Stimulated activated CD4-positive, alpha-beta T cell treated with anti-CD3 and anti-CD28 coated beads, Interleukin-4, amount 100 ng/mL, for 4 hours (primary cell): ENCODE measurements around the gene PTGR3.

ENCODE experiments used
- DNase-seq, 2 experiments: peaks; one replicate each; pipeline ENCODE4 v3.0.0-alpha.2; 2020

PTGR3 gene

GRCh38 chr18:75231053-75231406 is 22.1 kb upstream of the PTGR3 start:
- DNase-seq: no peak

DNA sequence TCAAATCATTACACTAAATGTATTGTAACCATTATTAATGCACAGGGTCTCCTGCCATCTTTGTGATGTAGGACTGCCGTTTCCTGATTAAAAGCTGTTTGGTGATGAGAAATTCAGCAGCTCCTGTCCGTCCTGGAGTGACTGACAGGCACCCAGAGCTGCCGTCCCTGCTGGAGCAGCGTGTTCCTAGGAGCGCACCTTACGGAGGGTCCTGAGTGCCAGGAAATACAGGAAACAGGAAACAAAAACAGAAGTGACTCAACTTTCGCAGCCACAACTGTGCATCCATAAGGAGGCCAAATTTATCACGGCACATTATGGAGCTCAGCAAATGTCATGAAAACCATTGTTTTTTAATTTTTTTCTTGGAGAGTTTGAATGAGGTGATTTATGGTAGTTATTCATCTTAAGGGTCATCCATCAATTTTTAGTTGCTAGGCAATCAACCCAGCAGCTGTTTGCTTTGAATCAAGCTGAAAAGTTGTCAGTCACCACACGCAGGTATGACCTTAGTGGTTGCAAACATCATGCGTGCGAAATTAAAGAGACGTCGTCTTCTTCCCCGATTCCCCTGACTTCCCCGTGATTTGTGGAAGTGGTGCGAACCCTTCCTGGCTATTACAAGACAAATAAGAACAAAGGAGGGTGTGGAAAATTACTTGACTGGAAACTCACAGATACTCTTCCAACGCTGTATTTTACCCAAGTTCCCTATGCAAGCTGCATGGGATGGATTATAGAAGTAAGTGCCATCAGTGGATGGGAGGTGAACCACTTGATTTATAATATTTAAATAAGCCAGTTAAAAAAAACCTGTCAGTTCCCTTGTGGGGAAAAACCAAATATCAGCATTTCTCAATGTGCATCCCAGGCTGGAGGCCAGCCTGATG is 21.5 kb upstream of the PTGR3 start:
- no peak for DNase-seq

DNA sequence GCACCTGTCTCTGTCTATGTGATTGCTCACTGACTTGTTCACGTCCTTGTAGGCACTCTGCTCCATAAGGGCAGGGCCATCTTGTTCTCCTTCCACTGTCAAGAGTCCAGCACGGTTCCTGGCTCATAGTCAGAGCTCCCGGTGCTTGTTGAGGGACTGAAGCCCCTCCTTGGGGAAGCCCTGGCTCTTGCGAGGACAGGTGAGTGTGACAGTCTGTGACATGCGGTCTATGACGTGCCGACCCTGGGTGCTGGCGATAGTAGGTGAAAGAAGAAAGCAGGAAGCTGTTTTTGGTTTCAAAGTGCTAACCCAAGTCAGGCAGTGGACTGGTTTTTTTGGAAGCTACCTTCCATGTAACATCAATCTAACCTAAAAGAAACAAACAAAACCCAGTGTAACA is 20.5 kb upstream of the PTGR3 start:
- DNase-seq: no peak

DNA sequence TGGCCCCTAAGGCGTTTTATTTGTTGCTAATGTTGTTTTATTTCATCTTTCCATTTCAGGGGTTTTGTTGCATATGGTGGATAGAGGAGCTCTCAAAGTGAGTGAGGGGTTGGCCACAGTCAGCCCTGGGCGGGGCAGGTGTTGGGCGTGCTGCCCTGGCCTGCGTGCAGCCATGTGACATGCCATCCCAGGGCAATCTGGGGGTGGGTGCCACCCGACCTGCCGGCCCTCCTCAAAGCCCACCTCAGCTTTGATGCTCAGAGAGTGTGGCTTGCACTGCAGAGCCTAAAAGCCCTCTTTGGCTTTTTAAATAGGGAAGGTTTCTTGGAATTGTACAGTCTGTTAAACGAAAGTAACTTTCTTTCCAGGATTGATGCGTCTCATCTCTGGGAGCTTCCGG is 20.0 kb upstream of the PTGR3 start:
- no peak for DNase-seq

DNA sequence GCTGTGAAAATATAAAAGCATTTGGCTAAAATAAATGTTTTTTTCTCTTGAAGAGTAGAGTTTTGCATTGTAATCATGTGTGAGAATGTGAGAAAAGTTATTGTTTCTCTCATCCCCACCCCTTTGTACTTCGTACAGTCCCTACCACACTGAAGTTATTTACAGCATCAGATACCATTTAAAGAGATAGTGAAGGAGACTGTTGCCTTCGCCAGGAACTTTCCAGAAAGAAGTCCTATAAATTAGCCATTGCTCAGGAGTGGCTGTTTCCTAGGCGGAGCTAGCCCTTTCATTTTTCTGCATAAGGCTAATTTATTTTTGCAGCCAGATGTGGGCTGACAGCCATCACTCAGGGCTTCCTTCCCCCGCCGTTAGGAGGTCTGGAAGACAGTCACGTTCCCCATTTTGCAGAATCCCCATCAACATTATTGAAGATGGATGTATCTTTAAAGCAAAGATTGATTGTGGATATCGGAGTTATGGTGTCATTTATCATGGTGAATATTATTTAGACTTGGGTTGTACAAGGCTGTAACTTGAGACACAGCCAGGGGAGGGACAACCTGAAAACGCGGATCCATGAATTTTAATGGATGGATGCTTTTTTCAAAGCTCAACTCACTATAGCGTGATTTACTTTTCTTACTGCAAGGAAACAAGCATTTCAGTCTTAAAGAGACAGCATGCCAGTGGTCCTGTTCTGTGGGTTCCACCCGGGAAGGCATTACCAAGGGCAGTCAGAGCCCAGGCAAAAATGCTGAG is 18.8 kb upstream of the PTGR3 start:
- no peak for DNase-seq

GRCh38 chr18:75226956-75227316 is 18.0 kb upstream of the PTGR3 start:
- DNase-seq: no peak

- DNase-seq: no peak
Measured at GRCh38 chr18:75226286-75226955, 17.5 kb upstream of the PTGR3 start.

GRCh38 chr18:75223687-75224347 is 14.9 kb upstream of the PTGR3 start:
- no peak for DNase-seq

DNA sequence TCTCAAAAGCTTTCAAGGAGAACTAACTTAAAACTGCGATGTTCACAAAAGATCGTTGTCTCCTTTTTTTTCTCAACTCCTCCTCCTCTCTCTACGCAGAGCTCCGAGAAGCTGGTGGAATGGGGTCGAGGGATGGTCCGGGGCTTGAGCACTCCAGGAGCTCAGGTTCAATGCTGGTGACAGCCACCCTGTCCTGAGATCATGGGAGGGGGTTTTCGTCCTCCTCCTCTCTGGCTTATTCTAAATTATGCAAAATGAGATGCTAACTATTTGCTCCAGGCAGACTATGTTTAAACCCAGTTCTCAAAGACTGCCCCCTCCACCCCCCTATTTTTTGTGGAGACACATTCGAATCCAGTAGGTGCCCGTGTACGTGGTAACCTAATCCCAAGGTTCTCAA is 13.5 kb upstream of the PTGR3 start:
- DNase-seq: no peak

DNA sequence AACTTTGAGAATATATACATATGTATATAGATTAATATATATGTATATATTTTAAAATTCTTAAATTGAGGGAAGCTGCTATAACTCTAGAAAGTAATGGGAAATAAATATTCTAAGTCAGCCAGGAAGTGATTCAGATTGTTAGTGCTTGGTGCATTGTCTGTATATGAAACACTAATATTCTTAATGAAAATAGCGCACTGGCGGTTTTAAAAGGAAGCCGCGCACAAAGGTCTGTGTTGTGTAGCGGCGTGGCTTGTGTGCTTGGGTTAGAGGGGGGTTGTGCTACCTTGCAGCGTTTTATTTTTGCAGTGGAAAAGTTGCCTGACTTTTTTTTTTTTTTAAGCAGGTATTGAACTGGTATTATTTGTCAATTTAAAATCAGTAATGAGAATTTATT is 13.0 kb upstream of the PTGR3 start:
- no peak for DNase-seq

DNA sequence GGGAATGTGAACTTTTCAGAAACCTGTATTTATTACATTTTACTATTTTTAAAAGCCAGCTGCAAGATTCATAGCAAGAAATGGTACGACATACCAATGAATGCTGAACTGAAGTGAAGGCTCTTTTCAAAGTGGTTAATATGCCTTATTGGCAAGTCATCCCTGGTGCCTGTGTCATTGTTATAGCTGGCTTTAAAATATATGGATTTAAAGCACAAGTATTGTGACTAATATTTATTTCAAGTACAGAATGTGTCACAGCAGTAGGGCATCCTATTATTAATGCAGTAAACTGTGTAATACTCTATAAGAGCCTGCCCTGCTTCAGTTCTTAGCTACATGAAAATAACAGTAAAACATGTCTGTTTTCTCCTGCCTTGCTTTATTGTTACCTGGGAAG is 12.5 kb upstream of the PTGR3 start:
- no peak for DNase-seq

- no peak for DNase-seq
Measured at GRCh38 chr18:75220551-75221355, 11.8 kb upstream of the PTGR3 start.

DNA sequence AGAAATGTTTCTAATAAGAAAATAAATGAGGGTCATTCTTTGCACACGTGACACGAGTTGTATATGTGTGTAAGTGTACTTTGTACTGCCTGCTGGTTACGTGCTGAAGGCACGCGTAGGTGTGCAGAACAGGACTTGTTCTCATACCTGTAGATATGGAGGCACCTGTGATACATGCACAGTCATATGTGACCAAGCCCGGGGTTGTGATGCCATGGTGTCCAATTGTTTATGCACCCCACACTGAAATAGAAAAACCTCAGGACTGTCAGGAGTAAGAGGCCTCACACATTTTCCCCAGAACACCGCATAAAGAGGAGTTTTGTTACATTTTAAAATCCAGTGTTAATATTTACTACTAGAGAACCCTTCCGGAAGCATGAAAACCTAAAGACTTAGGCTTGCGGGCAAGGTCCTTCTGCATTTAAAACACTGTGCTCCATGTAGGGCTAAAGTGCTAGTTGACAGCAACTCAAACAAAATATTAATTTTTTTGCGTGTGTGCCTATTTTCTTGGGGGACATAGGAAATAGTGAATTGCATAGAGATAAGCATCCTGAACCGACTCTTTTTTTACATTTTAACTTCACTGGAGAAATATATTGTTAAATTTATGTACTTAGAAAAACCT is 10.9 kb upstream of the PTGR3 start:
- DNase-seq: no peak

- no peak for DNase-seq
Measured at GRCh38 chr18:75218065-75218923, 9.4 kb upstream of the PTGR3 start.

- no peak for DNase-seq
Measured at GRCh38 chr18:75216911-75217689, 8.2 kb upstream of the PTGR3 start.

GRCh38 chr18:75216212-75216910 is 7.4 kb upstream of the PTGR3 start:
- DNase-seq: no peak

DNA sequence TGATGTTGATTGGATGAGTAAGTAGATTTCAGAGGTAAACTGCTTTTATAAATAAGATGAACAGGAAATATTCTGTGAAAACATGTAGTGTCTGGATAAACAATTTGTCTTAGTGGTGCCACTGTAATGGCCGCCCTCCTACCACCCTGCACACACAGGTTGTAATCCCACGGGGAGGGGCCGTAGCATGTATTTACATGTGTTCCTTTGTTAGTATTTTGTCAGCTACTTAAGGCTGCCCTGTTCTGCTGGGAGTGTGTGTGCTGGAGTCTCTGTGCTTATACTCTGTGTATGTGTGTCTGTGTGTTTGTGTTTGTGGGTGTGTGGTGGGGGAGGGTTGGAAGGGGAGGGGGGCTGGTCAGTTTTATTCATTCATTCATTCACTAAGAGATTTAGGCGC is 6.7 kb upstream of the PTGR3 start:
- DNase-seq: no peak

GRCh38 chr18:75214766-75215510 is 6.0 kb upstream of the PTGR3 start:
- DNase-seq: no peak

DNA sequence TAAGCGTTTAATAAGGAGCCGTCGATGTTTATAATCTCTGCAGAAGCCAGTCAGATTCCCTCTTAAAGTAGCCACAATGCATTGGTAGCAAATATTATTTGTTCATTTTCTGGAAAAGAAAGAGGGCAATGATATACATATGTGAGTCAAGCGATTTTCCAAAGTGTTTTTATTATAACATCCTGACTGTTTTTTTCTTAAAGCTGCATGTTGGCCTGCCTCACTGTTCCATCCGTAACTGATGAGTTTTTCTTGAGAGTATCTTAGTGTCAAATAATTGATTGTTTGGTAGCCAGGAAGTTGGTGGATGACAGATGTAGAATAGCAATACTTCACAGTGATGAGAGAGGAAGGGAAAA is 5.4 kb upstream of the PTGR3 start:
- DNase-seq: no peak
